GM21717 (cell line): ENCODE measurements around the gene PIK3C2B.
A peak's percentile ranks its signal among the peaks of the same experiment; 100 is the strongest.
"Not testable (repeated sequence)": the region's sequence is repeated elsewhere in the genome, so short reads cannot be mapped to it uniquely, and the experiment has no call there.

Source experiments
- ATAC-seq: cut with Tn5 transposase; IDR thresholded peaks from one replicate; pipeline ENCODE4 v1.9.1; 2021; ENCODE audit warnings: mild to moderate bottlenecking, moderate library complexity; ENCODE audit not compliant: unreplicated experiment

Gene PIK3C2B

GRCh38 chr1:204509186-204509635 is 14.6 kb upstream of the PIK3C2B start:
- ATAC-seq: no peak

- ATAC-seq: peak; percentile 5
These were observed 12.9 kb upstream of the PIK3C2B start for GRCh38 chr1:204507317-204508105.

- ATAC-seq: peak; percentile 45
These were observed 12.3 kb upstream of the PIK3C2B start for GRCh38 chr1:204506969-204507316.

- peak; percentile 44 for ATAC-seq
These were observed 11.8 kb upstream of the PIK3C2B start for GRCh38 chr1:204506201-204506968.

- no peak for ATAC-seq
These were observed 11.1 kb upstream of the PIK3C2B start for GRCh38 chr1:204505674-204506200.

GRCh38 chr1:204503913-204504519 is 9.4 kb upstream of the PIK3C2B start:
- ATAC-seq: no peak

- no peak for ATAC-seq
These were observed 8.7 kb upstream of the PIK3C2B start for GRCh38 chr1:204503122-204503912.

GRCh38 chr1:204502241-204502640 is 7.6 kb upstream of the PIK3C2B start:
- no peak for ATAC-seq

GRCh38 chr1:204499511-204500468 is 5.2 kb upstream of the PIK3C2B start:
- no peak for ATAC-seq

GRCh38 chr1:204498981-204499380 is 4.4 kb upstream of the PIK3C2B start:
- ATAC-seq: no peak

GRCh38 chr1:204495777-204496176 is 1.2 kb upstream of the PIK3C2B start:
- ATAC-seq: no peak

GRCh38 chr1:204495078-204495753 is 611 bp upstream of the PIK3C2B start:
- ATAC-seq: peak; percentile 24

- ATAC-seq: peak; percentile 47
These were observed 673 bp downstream of the PIK3C2B start for GRCh38 chr1:204493984-204494280.

- ATAC-seq: no peak
These were observed 1.2 kb downstream of the PIK3C2B start for GRCh38 chr1:204493145-204493983.

- ATAC-seq: no peak
These were observed 3.0 kb downstream of the PIK3C2B start for GRCh38 chr1:204491655-204492054.

- ATAC-seq: no peak
These were observed 7.4 kb downstream of the PIK3C2B start for GRCh38 chr1:204487256-204487615.

GRCh38 chr1:204486513-204487255 is 7.9 kb downstream of the PIK3C2B start:
- ATAC-seq: not testable (repeated sequence)

- no peak for ATAC-seq
These were observed 10.8 kb downstream of the PIK3C2B start for GRCh38 chr1:204483791-204484190.
